Dendritic cell treated with granulocyte-macrophage colony-stimulating factor and Interleukin-4, amounts not matched to agents 40 ng/mL and 50 ng/mL, for 4 days (primary cell): ENCODE data around the gene CRYBB2.
"Not testable (repeated sequence)": the region's sequence is repeated elsewhere in the genome, so short reads cannot be mapped to it uniquely, and the experiment has no call there.

ENCODE experiments used
- H3K27ac Mint-ChIP-seq: one replicate; pipeline ENCODE4 v1.8.0; 2022; ENCODE audit warnings: mild to moderate bottlenecking, mixed read lengths
- H3K27me3 Mint-ChIP-seq: one replicate; pipeline ENCODE4 v1.8.0; 2022; ENCODE audit warnings: mild to moderate bottlenecking, mixed read lengths
- H3K36me3 Mint-ChIP-seq: one replicate; pipeline ENCODE4 v1.8.0; 2022; ENCODE audit warnings: low read depth, mixed read lengths
- H3K4me1 Mint-ChIP-seq: one replicate; pipeline ENCODE4 v1.8.0; 2022; ENCODE audit warnings: low read depth, mixed read lengths
- H3K4me3 Mint-ChIP-seq: one replicate; pipeline ENCODE4 v1.8.0; 2022; ENCODE audit warnings: mild to moderate bottlenecking, moderate library complexity, mixed read lengths
- H3K9me3 Mint-ChIP-seq: one replicate; pipeline ENCODE4 v1.8.0; 2022; ENCODE audit warnings: mixed read lengths
- intact Hi-C: fragments of 100-400 bp; cut with micrococcal nuclease; formaldehyde crosslinking; loops from one replicate; pipeline ENCODE4 v1.15.0; 2022

Gene CRYBB2, protein sequence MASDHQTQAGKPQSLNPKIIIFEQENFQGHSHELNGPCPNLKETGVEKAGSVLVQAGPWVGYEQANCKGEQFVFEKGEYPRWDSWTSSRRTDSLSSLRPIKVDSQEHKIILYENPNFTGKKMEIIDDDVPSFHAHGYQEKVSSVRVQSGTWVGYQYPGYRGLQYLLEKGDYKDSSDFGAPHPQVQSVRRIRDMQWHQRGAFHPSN

DNA sequence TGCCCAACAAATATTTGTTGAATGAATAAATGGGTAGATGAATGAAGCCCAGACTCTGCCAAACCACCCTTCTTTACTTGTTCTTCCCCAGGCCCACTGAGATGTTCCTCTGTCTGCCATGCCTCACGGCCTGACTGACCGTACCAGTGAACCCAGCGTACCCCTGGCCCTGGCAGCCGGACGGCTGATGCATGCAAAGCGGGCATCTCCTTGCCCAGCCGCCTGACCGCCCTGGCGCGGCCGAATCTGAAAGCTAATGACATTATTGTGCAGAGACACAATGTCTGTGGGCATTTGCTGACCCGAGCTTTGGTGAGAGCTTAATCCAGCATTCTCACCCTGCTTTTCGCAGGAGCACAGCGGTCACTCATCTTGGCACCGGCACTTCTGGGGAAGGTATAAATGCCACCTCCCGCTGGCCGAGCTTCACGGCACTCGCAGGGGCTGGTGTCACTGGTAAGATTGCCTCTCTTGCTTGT, at the start of gene CRYBB2:
TSS of gene CRYBB2 (plus strand) at position 429 of the 479 bp plus-strand sequence. CDS start 1,791 bp downstream, outside the sequence.
- H3K4me1 Mint-ChIP-seq = no peaks in the 10 kb centered on the region
- peaks cover 7% of the 10 kb centered on the region for H3K27me3 Mint-ChIP-seq
- H3K4me3 Mint-ChIP-seq = no peak within 1 kb of the TSS
- H3K27ac Mint-ChIP-seq = no peak within 1 kb of the TSS
- intact Hi-C loops = no loop called here
- no peaks in the 10 kb centered on the region for H3K36me3 Mint-ChIP-seq
- no peaks in the 10 kb centered on the region for H3K9me3 Mint-ChIP-seq

DNA sequence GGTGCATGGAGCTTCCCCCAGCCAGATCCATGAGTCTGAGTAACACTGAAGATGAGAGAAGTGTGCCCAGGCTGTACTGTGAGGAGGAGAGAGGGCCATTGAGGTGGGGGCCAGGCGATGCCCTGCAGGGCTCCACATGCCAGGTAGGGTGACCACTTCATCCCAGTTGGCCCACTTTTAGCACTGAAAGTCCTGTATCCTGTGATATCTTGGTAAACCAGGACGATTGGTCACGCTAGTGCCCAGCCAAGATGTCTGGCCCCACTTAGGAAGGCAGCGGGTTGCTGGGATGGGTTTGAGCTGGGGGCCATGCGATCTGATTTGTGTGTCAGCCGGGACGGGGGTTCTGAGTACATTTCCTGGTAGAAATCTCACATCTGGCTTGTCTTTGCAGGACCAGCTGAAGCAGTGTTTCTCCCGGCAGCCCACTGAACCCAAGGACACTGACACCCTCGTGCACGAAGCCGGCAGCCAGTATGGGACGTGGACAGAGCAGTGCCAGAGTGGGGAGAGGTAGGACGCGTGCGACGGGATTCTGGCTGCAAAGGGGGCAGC, 48.9 kb upstream of the CRYBB2 start:
- H3K4me3 Mint-ChIP-seq = no peak overlapping the region
- H3K36me3 Mint-ChIP-seq = no peaks in the 10 kb centered on the region
- no peak overlapping the region for H3K27ac Mint-ChIP-seq
- no peaks in the 10 kb centered on the region for H3K4me1 Mint-ChIP-seq
- intact Hi-C loops = no loop called here
- H3K9me3 Mint-ChIP-seq = no peaks in the 10 kb centered on the region
- no peaks in the 10 kb centered on the region for H3K27me3 Mint-ChIP-seq

DNA sequence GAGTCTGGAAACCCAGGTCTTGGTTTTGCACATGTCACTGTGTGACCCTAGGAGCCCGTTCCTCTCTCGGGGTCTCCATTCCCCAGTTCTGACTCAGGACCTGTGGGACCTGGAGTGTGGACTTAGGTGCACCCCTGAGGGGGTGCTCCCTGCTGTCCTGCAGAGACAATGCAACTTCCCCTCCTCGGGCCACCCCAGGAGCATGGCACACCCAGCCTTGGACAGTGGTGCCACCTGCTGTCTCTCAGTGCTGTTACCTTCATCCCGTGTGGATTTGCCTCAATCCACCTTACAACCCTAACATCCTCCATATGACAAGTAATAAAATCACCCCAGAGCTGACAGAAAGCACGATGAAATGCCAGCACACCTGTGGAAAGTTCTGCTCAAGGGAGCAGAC, 47.3 kb upstream of the CRYBB2 start:
- Mint-ChIP-seq H3K27ac (no peak overlapping the region), H3K4me3 (no peak overlapping the region), H3K36me3 (no peaks in the 10 kb centered on the region), H3K4me1 (no peaks in the 10 kb centered on the region), H3K9me3 (no peaks in the 10 kb centered on the region), H3K27me3 (no peaks in the 10 kb centered on the region)
- intact Hi-C loops = no loop called here

DNA sequence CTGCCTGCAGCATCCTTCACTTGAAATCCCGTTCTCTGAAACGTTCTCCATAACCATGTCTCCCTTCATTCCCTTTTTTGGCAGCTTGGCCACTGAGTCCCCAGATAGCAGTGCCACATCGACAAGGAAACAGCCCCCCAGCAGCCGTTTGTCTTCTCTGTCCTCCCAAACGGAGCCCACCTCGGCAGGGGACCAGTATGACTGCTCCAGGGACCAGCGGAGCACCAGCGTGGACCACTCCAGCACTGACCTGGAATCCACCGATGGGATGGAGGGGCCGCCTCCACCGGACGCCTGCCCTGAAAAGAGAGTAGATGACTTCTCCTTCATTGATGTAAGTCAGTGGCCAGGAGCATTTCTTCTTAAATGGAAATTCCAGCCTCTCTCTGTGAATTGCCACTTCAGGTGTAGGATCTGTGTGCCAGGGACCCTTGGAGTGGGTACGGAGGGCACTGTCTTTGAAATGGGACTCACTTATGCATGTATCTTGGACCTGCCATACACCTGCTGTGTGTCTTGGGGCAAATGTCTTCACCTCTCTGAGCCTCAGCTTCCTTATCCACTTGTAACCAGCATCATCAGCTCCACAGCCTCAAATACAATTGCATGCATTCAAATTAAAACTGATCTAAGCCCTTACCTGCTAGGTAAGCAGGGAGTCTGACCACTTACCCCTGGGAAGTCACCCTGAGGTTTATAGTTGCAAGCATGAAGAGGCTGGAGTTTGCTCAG, 45.1 kb upstream of the CRYBB2 start:
- intact Hi-C loops = no loop called here
- Mint-ChIP-seq H3K36me3 (no peaks in the 10 kb centered on the region), H3K4me3 (no peak overlapping the region), H3K27ac (no peak overlapping the region), H3K9me3 (peaks cover 3% of the 10 kb centered on the region), H3K4me1 (no peaks in the 10 kb centered on the region), H3K27me3 (peaks cover 2% of the 10 kb centered on the region)

DNA sequence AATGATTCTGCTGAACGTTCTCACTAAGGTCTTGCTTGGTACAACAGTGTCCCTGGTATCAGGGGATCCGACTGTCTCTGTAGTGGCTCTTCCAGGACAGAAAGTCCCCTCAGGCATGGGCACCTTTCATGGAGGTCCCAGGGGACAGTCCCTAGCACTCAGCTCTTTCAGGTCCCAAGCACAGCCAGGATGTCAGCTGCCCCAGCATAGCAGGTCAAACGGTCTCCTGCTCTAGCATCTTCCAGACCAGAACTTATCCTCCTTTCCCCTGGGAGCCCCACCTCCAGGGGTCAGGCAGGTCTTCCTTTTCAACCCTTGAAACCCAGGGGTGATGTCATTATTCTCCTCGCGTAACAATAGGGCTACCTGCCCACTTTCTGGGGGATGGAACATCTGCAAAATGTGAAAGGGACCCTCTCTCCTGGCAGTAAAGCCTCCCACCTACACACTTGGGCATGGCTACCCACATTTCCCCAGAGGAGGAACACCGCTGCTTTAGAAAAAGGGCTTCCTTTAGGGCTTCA, 44.5 kb upstream of the CRYBB2 start:
- Mint-ChIP-seq H3K27me3 (peaks cover 3% of the 10 kb centered on the region), H3K9me3 (peaks cover 9% of the 10 kb centered on the region), H3K27ac (no peak overlapping the region), H3K4me3 (no peak overlapping the region), H3K36me3 (no peaks in the 10 kb centered on the region), H3K4me1 (no peaks in the 10 kb centered on the region)
- intact Hi-C loops = no loop called here

DNA sequence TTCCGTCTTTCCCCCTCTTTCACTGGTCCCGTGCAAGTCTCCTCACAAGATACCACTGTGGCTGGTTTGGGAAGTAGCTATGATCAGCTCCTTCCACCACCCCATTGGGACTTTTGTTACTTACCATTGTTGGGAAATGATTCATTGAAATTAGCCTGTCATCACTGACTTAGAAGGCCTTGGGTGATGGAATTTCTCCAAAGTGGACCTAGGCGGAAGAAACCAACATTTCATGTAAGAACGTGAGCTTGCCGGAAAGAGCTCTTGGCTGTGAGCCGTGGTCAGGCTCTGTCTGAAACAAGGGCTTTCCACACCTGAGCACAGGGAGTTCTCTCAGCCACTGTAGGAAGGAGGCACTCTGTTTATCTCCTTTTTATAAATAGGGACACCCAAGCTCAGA, 43.3 kb upstream of the CRYBB2 start:
- H3K4me3 Mint-ChIP-seq = no peak overlapping the region
- intact Hi-C loops = no loop called here
- H3K27ac Mint-ChIP-seq = no peak overlapping the region
- peaks cover 11% of the 10 kb centered on the region for H3K9me3 Mint-ChIP-seq
- peaks cover 3% of the 10 kb centered on the region for H3K27me3 Mint-ChIP-seq
- no peaks in the 10 kb centered on the region for H3K36me3 Mint-ChIP-seq
- H3K4me1 Mint-ChIP-seq = no peaks in the 10 kb centered on the region

DNA sequence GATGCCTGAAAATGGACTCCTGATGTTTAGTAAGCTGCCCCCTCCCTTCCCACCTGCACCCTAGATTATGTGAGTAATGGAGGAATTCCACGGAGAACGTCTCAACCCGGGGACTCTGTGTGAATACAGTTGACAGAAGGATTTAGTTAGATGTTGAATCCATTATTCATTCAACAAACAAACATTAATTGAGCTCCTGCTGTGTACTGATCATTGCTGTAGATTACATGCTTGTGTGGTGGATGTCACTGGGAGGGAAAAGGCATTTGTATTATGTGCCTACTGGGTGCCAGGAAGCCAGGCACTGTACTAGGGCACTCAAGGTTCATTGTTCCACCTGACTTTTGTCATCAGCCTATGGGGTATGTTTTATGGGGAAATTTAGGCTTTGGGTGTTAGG, 42.6 kb upstream of the CRYBB2 start:
- Mint-ChIP-seq H3K27ac (no peak overlapping the region), H3K9me3 (peaks cover 11% of the 10 kb centered on the region), H3K4me1 (no peaks in the 10 kb centered on the region), H3K27me3 (peaks cover 5% of the 10 kb centered on the region), H3K36me3 (no peaks in the 10 kb centered on the region), H3K4me3 (no peak overlapping the region)
- intact Hi-C loops = no loop called here

DNA sequence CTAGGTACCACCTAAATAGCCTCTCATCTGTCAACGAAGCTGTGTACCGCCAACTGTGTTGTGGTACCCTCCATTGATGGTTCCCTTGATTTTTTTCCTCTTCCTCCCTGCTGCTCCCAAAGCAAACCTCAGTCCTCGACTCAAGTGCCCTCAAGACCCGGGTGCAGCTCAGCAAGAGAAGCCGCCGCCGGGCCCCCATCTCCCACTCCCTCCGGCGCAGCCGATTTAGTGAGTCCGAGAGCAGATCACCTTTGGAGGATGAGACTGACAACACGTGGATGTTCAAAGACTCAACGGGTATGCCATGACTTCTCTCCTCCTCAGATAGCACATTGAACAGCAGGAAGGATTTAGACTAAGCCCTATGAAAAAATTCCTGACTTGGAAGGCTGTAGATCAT, 42.2 kb upstream of the CRYBB2 start:
- Mint-ChIP-seq H3K9me3 (peaks cover 11% of the 10 kb centered on the region), H3K4me1 (no peaks in the 10 kb centered on the region), H3K27me3 (peaks cover 5% of the 10 kb centered on the region), H3K27ac (no peak overlapping the region), H3K4me3 (no peak overlapping the region), H3K36me3 (no peaks in the 10 kb centered on the region)
- intact Hi-C loops = no loop called here

DNA sequence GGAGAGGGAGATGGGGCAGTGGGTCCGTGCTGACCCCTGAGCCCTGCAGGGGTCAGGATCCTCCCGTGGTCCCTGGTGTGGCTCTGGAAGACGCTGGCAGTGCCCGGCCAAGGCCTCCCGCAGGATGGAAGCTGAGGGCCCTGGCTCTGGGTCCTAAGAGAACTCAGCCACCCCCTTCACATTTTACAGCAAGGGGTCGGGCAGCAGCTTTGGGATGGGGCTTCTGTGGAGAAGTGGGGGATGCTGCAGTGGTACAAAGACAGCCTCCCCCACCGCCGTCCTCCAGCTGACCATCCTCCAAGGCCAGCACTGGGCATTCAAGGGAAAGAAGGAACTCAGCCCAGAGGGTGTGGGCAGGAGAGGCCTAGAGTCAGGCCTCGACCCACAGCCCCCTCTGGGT, 41.5 kb upstream of the CRYBB2 start:
- Mint-ChIP-seq H3K4me3 (no peak overlapping the region), H3K9me3 (peaks cover 11% of the 10 kb centered on the region), H3K36me3 (no peaks in the 10 kb centered on the region), H3K27ac (no peak overlapping the region), H3K4me1 (no peaks in the 10 kb centered on the region), H3K27me3 (peaks cover 5% of the 10 kb centered on the region)
- intact Hi-C loops = no loop called here

DNA sequence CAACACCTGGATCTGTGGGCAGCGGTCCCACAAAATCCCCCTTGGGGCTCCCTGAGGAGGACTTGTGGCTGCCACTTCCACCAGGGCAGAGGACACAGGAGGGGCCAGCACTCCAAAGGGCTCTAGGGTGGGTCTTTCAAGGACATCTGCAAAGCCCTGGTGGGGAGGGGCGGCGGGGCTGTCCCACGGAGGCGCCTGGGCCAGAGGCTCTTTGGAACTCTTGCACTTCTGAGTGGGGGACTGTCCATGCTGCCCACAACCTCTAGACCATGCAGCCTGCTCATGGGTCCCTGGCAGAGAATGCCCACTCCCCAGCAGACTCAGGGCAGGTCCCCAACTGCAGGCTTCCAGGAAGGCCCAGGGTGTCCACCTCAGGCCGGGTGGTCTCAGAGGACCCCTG, 41.1 kb upstream of the CRYBB2 start:
- H3K27me3 Mint-ChIP-seq, intact Hi-C loops, H3K36me3 Mint-ChIP-seq, H3K27ac Mint-ChIP-seq, H3K4me1 Mint-ChIP-seq: not testable (repeated sequence)
- Mint-ChIP-seq H3K4me3 (peak overlapping the region; percentile 44), H3K9me3 (peaks cover 11% of the 10 kb centered on the region)

DNA sequence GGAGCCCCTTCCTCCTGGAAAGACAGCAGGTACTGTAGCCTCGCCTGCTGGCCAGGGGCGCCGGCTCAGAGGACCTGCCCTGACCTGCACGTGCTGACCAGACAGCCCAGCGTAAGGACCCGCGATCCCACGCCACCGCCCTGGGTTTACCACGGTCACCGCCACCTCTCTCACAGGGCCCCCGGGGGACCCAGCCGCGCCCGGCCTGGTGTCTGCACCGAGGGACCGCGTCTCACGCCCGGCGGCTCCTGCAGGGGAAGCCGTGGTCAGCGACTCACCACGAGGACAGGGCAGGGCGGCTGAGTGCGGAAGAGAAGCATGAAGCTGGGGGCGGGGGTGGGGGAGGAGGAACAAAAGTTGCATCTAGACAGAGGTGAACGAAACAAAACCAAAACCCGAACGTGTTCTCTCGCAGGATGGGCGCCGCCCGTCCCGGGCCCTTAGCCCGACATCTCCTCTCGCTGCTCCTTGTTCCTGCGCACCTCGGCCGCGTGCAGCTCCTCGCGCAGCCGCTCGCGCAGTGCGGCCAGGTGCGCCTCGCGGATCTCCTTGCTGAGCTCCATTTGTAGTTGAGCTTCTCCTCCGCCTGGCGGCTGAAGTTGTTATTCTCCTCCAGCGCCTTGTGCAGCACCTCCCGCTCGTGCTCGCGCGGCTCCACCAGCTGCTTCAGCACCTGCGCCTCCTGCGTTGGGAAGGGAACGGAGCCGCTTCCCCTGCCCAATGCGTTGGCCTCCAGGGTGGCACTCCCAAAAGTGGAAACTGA, 40.4 kb upstream of the CRYBB2 start:
- H3K4me1 Mint-ChIP-seq, H3K27me3 Mint-ChIP-seq, H3K36me3 Mint-ChIP-seq, intact Hi-C loops, H3K27ac Mint-ChIP-seq, H3K4me3 Mint-ChIP-seq: not testable (repeated sequence)
- H3K9me3 Mint-ChIP-seq = peaks cover 11% of the 10 kb centered on the region

DNA sequence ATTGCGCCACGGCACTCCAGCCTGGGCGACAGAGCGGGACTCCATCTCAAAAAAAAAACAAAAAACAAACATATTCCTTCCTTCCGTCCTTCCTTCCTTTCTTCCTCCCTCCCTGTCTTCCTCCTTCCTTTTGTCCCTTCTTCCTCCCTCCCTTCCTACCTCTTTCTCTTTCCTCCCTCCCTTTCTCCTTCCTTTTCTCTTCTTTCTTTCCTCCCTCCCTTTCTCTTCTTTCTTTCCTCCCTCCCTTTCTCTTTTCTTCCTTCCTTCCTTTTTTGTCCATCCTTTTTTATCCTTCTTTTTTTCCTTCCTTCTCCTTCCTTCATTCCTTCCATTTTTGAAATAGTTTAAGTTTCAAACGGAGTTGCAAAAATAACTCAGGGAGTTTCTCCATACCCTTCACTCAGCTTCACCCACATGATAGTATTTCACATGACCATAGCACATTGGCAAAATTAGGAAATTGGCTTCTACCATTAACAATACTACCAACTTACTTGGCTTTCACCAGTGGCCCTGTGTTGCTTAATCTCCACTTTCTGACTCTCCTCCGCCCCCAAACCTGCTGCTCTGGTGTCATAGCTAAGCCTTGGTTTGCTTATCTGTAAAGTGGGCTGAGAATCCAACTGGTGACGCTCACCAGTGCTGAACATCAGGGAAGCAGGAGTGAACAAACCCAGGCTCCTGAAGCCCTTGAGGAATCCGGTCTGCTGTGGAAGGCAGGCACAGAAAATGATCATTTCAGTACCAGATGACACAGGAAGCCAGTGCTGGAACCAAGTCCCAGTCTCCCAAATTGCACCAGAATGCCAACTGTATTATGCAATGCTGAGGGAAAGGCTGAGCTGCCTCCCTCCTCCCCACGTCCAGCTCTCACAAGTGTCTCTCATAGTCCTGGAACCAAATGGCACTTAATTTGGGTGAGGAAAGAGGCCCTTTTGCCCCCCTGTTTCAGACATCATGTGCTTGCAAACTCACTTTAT, 37.0 kb upstream of the CRYBB2 start:
- H3K27ac Mint-ChIP-seq = no peak overlapping the region
- peaks cover 11% of the 10 kb centered on the region for H3K9me3 Mint-ChIP-seq
- H3K4me3 Mint-ChIP-seq = no peak overlapping the region
- H3K27me3 Mint-ChIP-seq = peaks cover 5% of the 10 kb centered on the region
- H3K36me3 Mint-ChIP-seq = no peaks in the 10 kb centered on the region
- intact Hi-C loops = no loop called here
- no peaks in the 10 kb centered on the region for H3K4me1 Mint-ChIP-seq

DNA sequence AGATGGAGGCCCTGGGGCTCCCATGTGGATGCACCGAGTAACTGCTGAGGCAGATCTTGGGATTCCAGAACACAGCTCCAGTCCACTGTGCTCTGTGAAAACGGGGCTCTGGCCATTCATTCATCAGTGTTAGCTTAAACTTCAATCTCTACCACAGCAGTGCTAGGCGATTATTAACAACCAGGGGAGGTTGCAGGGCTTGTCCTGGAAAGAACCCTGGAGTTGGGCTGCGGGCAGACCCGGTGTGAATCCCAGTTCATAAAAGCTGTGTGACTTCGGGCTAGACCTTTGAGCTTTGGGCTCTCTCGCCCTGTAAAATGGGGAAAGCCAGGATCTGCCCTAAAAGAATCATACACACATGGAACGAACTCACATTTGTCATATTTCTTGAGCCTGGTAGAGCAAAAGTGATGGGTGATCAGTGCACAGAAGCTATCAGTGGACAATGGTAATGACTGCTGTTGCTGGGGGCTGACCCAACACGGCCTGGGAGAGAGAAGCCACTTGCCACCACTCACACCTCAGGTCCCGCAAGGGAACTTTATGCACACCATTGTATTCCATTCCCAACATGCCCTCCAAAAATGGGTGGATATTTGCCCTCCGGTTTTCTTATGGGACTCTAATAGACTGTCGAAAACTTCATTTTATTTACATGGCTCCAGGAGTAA, 35.4 kb upstream of the CRYBB2 start:
- intact Hi-C loops = no loop called here
- peaks cover 11% of the 10 kb centered on the region for H3K9me3 Mint-ChIP-seq
- peaks cover 5% of the 10 kb centered on the region for H3K27me3 Mint-ChIP-seq
- no peak overlapping the region for H3K4me3 Mint-ChIP-seq
- no peak overlapping the region for H3K27ac Mint-ChIP-seq
- no peaks in the 10 kb centered on the region for H3K4me1 Mint-ChIP-seq
- H3K36me3 Mint-ChIP-seq = no peaks in the 10 kb centered on the region
